HG03354 (cell line): ENCODE results near the gene SLC16A1.
"Not testable (repeated sequence)": the region's sequence is repeated elsewhere in the genome, so short reads cannot be mapped to it uniquely, and the experiment has no call there.

Source experiments
- ATAC-seq: cut with Tn5 transposase; IDR thresholded peaks from one replicate; pipeline ENCODE4 v1.9.1; 2021; ENCODE audit warnings: mild to moderate bottlenecking; ENCODE audit not compliant: unreplicated experiment, poor library complexity, severe bottlenecking

SLC16A1 gene

DNA sequence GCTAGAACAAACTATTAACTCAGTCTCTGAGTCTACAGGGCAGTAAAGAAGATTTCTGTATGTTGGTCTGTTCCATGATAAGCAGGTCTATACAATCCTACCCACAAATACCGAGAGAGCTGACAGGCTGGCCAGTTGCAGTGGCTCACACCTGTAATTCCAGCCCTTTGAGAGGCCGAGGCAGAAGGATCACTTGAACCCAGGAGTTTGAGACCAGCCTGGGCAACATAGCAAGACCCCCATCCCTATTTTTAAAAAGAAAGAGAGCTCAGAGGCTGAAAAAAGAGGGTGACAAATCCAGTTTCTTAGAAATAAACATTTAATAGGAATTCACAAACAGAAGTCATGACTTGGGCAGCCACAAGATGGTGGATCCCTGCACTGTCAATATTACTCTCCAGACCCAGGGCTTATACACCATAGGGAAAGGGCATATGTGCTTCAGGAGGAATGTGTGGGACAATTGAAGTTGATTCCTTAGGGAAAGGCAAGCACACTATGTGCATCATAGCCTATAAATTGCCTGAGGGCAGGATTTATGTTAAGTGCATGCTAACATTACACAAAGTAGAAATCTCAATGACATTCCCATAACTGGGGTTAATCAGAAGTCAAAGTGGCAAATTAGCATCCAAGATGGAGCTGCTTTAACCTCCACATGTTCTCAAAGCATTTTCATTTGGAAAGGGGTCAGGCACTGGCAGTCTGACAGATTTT is 66.8 kb downstream of the SLC16A1 start:
- ATAC-seq, result no peak

DNA sequence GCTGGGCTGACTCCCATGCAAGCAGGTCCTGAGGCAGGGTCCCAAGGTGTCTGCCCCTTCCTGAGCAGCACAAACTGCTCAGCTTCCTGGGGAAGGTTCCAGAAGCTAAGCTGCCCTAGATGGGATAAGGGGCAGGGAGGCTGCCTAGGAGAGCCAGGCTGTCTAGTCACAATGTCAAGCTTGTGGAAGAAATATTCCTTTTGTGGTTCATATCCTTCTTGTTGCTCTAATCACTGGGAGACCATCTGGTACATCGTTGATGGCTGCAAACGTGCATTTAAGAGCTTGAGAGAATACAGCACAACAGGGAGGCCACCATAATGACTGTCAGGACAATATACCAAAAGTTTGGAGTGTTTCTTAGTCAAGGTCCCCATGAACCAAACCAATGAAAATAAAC is 67.4 kb downstream of the SLC16A1 start:
- ATAC-seq, result no peak

DNA sequence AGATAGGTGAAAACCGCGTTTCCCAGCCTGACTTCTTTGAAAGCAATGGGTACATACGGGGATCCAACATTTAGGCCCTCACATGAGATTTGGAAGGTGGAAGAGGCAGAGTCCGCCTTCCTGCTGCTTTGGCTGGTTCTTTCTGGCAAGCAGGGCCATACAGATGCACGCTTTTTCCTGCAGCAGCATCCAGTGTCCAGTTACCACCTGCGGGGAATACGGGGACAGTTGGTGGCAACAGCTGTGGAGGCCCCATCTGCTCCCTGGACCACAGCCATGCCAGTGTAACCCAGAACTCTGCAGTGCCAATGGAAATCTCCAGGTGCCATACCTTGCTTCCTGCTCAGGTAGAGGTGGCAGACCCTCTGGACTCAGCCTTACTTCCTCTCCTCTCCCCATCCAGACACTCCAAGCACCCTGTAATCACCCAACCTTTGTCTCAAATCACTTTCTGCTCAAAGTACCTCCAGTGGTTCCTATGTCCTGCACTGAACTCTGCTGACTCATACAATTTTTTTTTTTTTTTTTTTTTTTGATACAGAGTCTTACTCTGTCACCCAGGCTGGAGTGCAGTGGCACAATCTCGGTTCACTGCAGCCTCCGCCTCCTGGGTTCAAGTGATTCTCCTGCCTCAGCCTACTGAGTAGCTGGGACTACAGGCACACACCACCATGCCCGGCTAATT is 68.3 kb downstream of the SLC16A1 start:
- no peak for ATAC-seq

DNA sequence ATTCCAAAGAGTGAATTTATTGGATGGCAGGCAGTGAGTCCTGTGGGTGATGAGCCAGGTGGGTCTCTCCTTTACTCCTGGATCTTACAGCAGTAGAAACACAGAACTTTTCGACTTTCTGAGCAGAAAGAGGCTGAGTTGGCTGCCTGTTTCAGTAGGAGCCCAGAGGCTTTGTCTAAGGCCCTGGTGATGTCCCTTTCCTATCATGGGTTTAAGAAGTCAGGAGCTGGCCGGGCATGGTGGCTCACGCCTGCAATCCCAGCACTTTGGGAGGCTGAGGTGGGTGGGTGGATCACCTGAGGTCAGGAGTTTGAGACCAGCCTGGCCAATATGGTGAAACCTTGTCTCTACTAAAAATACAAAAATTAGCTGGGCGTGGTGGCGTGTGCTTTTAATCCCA is 71.0 kb downstream of the SLC16A1 start:
- not testable (repeated sequence) for ATAC-seq

DNA sequence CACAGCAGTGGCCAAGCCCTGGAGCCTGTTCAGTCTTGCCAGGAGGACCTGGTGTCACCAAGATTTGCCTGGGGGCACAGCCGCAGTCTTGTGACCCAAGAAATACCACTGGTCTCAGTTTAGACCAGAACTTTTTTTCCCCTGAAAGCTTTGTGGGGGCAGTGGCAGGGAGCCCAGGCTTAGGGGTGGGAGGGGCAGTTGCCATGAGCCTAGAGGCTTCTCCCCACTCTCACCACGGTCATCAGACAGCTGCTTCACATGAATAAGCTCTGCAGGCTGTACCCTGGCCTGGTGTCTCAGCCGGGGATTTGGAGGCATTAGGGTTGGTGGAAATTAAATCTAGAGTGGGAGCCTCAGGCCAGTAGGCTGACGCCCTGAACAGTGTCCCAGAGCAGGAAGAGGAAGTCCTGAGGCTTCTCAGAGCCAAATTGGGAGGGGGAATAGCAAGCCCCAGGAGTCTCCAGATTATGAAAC is 73.7 kb downstream of the SLC16A1 start:
- no peak for ATAC-seq

DNA sequence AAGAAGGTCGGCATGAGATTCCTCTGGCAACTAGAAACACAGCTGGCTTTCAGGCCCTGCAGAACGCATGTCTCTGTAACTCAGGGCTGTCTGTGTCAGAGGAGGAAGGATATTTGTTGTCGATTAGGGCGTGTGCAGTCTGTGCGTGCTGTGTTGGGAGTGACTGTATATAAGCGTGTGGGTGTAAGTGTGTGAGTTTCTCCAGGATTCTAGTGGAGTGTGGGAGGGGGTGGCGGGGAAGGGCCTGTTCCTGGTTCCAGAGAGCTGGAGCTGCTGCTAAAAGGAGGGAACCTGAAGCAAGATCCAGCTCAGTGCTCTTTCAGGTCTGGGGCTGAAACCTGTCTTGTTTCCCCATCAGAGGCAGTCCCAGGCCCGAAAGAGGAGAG is 74.3 kb downstream of the SLC16A1 start:
- ATAC-seq, result no peak

DNA sequence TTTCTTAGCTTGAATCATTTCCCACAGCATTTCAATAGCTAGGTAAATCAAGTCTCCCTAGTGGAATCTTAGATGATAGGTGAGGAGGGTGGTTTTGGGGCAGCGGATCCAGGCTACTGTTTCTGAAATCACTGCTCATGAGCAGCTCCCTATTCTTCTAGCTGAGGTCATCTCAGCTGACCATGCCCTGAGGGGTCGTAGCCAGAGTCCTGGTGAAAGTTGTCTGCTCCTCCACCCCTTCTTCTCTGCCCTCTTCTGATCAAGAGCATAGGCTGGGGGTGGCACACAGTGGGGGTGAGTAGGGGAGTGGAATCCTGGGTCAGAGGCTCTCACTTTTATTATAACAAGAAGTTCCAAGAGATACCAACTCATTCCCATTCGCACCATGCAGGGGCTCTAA is 76.2 kb downstream of the SLC16A1 start:
- no peak for ATAC-seq

DNA sequence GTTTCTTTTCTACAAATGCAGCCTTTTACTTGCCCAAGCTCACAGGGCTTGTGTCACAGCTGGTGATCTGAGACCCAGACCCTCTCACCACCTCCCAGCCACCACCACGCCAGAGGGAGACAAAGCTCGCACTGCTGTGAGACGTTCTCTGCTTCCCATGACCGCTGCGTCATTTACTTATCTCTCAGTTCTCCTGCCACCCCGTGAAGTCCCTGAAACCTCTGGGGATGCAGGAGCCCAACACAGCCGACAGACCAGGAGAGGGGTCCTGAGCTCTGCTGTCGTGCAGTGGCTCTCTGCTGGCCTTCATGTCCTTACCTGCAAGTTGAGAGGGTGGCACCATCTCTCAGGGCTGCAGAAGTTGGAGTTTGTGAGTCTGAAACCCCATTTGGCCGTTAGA is 77.7 kb downstream of the SLC16A1 start:
- no peak for ATAC-seq

DNA sequence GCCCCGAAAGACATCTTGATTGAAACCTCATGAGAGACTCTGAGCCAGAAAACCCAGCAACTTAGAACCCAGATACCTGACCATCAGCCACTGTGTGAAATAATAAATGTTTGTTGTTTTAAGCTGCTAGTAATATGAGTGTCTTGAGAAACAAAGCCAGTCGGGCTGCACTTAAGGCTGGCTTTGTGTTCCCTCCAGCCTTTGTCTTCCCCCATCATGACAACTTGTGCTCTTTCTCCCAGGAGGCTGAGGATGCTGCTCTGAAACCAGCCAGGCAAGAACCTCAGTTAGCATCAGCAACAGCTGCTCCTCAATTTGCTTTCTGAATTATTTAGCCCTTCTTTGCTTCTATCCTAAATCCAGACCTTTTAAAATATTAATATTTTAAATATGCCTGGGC is 78.2 kb downstream of the SLC16A1 start:
- no peak for ATAC-seq

DNA sequence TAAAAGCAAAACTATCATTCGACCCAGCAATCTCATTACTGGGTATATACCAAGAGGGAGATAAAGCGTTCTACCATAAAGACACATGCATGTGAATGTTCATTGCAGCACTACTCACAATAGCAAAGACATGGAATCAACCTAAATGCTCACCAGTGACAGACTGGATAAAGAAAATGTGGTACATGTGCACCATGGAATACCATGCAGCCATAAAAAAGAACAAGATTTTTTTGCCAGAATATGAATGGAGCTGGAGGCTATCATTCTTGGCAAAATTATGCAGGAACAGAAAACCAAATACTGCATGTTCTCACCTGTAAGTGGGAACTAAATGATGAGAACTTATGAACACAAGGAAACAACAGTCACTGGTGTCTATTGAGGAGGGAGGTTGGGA is 79.7 kb downstream of the SLC16A1 start:
- ATAC-seq, result no peak

DNA sequence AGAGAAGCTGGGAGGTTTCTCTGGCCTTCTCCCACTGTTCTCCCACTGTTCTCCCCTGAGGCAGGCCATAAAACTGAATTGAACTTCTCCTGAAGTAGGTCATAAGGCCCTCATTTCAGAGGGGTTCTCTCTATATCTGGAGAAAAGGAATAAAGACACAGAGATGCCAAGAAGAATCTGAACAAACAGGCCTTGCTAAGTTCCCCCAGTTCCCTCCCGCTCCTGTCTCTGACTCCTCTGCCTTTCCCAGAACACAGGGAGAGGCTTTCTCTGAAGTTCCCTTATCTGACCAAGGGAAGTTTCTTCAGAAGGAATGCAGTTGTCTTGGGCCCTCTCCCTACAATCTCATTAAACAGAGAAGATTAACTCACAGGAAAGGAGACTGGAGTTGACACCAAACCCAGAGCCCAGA is 83.4 kb downstream of the SLC16A1 start:
- ATAC-seq, result no peak

DNA sequence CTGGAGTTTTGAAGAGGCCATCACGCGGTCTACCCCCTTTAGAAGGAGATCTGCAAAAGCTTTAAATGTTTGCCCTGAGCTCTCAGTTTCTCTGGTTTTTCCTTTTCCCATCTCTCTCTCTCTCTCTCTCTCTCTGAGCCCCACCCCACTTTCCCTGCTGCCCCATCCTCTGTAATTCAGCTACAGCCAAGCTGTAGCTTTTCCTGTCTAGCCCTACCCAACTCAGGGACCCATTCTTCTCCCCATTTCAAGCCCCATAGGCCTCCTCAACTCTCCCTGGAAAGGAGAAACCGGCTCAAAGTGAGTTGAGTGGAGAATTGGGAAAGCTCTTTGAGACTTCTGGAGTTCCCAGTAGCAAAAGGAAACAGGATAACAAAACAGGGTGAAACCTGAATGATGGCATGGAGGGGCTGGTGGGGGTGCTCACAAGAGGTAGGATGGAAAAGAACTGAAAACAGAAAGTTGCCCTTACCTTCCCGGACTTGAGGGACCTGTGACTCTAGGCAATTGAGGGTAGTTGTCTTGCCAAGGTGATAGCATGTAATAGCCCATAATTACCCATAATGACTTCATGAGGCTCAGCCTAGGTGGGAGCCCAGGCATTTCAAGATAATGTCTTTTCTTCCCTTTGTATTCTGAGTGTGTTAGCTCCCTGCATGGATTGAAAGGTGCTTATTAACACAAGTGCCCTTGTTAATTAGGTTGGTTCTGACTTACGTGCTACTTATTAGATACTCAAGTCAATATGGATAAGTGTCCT is 84.9 kb downstream of the SLC16A1 start:
- no peak for ATAC-seq

DNA sequence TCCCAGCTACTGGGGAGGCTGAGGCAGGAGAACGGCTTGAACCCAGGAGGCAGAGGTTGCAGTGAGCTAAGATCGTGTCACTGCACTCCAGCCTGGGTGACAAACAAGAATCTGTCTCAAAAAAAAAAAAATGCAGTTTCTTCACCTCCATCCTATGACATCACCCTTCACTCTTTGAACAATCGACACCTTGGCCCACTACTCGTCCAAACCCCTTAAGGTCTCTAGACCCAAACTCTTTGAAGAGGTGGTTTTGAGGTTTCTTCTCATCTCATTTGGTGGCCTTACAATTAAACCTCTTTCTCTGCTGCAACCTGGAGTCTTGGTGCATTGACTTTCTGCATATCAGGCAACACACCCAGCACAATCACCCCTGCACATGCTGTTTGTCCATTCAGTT is 86.1 kb downstream of the SLC16A1 start:
- no peak for ATAC-seq

DNA sequence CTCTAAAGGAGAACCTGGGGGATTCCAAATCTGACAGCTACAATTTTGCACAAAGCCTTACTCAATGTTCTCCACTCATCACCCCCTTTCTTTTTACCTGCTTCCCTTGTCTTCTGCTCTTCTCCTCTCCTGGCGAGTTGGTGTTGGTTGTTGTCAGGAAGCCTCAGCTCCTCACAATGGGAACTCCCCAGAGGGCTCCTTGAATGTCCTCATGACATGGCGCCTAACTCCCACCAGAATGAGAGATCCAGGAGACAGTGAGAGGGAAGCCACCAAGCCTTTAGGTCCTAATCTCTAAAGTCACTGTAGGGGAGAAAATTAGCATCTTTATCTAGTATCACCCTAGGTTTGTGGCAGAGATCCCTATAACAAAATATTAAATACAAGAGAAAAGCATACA is 87.8 kb downstream of the SLC16A1 start:
- ATAC-seq, result no peak

DNA sequence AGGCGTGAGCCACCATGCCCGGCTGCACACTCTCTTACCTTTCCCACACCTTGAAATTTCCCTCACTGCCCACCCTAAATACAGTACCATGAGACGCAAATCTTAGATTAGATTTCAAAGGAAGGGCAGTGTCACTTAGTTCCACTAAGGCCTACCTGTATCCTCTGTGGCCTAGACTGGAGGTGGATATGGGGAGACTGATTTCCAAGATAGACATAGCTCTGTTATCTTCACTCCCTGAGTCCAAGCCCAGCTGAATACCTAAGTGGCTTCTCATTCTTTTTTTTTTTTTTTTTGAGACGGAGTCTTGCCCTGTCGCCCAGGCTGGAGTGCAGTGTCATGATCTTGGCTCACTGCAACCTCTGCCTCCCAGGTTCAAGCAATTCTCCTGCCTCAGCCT is 89.0 kb downstream of the SLC16A1 start:
- no peak for ATAC-seq

DNA sequence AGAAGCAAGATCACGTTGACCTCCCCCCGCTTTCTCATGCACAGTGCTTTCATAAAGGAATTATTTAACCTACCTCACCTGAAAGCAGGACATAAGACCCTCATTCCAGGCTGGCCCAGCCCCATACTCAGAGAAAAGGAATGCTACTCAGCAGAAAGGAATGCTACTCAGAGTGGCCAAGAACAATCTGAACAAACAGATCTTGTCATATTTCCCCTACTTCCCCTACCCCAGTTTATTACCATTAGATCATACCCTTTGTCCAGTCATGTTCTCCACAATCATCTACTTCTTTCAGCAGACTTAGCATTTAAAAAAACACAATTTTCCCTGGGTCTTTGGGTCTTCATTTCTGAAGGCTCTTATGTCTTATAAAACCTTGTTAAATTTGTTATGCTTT is 89.8 kb downstream of the SLC16A1 start:
- no peak for ATAC-seq

DNA sequence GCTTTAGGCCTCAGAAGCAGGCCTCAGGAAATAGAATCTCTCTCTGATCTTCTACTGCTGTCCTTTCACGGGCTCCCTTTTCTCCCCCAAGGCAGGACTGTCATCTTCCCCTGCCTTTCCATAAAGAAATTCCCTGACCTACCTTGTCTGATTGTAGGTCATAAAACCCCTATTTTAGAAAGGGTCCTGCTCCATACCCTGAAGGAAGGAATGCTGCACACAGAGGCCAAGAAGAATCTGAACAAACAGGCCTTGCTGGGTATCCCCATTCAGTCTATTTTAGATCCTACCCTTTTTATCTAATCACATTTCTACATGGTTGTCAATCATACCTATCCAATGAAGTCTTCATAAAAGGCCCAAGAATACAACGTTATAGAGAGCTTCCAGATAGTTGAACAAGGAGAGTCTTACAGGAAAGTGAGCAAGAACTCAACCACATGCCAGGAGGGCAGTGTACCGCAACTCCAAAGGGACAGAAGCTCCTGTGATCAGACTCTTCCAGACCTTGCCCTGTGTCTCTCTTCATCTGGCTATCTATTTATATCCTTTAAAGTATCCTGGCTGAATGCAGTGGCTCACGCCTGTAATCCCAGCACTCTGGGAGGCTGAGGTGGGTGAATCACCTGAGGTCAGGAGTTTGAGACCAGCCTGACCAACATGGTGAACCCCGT is 93.1 kb downstream of the SLC16A1 start:
- ATAC-seq, result no peak
